22Rv1 (cell line): ENCODE measurements around the gene SPN.

Experiments
- ZFX ChIP-seq: fragments of 450-650 bp; IDR thresholded peaks from 2 replicates; pipeline ENCODE4 v1.6.1; 2017; ENCODE audit warnings: antibody characterized with exemption, borderline replicate concordance
- TF ChIP-seq, protein P1 (sequence below): fragments of 450-650 bp; IDR thresholded peaks from 2 replicates; pipeline ENCODE4 v1.5.1; 2017; ENCODE audit warnings: mild to moderate bottlenecking

DNA sequence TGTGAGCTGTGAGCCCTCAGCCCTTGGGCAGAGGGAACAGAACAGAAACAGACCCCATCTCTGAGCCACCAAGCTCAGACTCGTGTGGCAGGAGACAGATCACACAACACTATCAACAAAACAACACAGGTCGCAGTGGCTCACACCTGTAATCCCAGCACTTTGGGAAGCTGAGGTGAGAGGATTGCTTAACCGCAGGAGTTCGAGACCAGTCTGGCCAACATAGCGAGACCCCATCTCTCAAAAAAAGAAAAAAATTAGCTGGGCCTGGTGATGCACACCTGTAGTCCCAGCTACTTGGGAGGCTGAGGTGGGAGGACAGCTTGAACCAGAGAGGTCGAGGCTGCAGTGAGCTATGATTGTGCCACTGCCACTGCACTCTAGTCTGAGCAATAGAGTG lies 10.5 kb downstream of the SPN start:
- TF ChIP-seq ZFX, result no peak
- TF ChIP-seq, protein P1, sequence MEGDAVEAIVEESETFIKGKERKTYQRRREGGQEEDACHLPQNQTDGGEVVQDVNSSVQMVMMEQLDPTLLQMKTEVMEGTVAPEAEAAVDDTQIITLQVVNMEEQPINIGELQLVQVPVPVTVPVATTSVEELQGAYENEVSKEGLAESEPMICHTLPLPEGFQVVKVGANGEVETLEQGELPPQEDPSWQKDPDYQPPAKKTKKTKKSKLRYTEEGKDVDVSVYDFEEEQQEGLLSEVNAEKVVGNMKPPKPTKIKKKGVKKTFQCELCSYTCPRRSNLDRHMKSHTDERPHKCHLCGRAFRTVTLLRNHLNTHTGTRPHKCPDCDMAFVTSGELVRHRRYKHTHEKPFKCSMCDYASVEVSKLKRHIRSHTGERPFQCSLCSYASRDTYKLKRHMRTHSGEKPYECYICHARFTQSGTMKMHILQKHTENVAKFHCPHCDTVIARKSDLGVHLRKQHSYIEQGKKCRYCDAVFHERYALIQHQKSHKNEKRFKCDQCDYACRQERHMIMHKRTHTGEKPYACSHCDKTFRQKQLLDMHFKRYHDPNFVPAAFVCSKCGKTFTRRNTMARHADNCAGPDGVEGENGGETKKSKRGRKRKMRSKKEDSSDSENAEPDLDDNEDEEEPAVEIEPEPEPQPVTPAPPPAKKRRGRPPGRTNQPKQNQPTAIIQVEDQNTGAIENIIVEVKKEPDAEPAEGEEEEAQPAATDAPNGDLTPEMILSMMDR, result no peak
